Upper lobe of left lung (tissue), 6 donors: ENCODE measurements around the gene KLHL29. TPM values are rescaled to one million over a fixed set of nuclear protein-coding genes. Genes with fewer than 3 reads are reported as not detected.

Experiments
- ATAC-seq, 2 donors: fragments of 200-7000 bp; cut with Tn5 transposase; one replicate each; pipeline ENCODE4 v1.9.1; 2022; ENCODE audit warnings: mild to moderate bottlenecking in 2 of 2, moderate library complexity in 2 of 2; ENCODE audit not compliant: low FRiP score in 2 of 2
- DNase-seq, 2 donors: peaks; one replicate each; pipeline ENCODE4 v3.0.0-alpha.2; 2019 to 2020
- H3K27ac ChIP-seq, 4 donors: fragments of 200-600 bp; sonication (generic); one replicate each; pipeline ENCODE4 v1.5.1; 2016 to 2019
- H3K27me3 ChIP-seq, 4 donors: fragments of 200-600 bp; sonication (generic); one replicate each; pipeline ENCODE4 v1.5.1; 2017 to 2019
- H3K36me3 ChIP-seq, 4 donors: fragments of 200-600 bp; sonication (generic); one replicate each; pipeline ENCODE4 v1.5.1; 2016 to 2019
- H3K4me1 ChIP-seq, 4 donors: fragments of 200-600 bp; sonication (generic); one replicate each; pipeline ENCODE4 v1.5.1; 2018 to 2019
- H3K4me3 ChIP-seq, 4 donors: fragments of 200-600 bp; sonication (generic); one replicate each; pipeline ENCODE4 v1.5.1; 2017 to 2019; ENCODE audit warnings: mild to moderate bottlenecking in 2 of 4, moderate library complexity in 1 of 4
- H3K9me3 ChIP-seq, 4 donors: fragments of 200-600 bp; sonication (generic); one replicate each; pipeline ENCODE4 v1.5.1; 2018 to 2019
- CTCF ChIP-seq, 6 experiments: fragments of 450-650 bp in 4 of 6; fragments of 200-600 bp in 2 of 6; sonication (generic) in 2 of 6; IDR thresholded peaks; one replicate each; pipeline ENCODE4 v1.5.1; 2016 to 2019; ENCODE audit warnings: antibody characterized with exemption in 6 of 6
- EP300 ChIP-seq, 4 donors: sonication (generic); formaldehyde crosslinking; IDR thresholded peaks; one replicate each; pipeline ENCODE4 v1.5.1; 2017; ENCODE audit warnings: antibody characterized with exemption in 4 of 4, control low read depth in 2 of 4
- POLR2A ChIP-seq, 4 donors: fragments of 450-650 bp; IDR thresholded peaks; one replicate each; pipeline ENCODE4 v1.5.1; 2016 to 2017; ENCODE audit warnings: antibody characterized with exemption in 4 of 4, mild to moderate bottlenecking in 2 of 4
- POLR2AphosphoS5 ChIP-seq, 2 donors: sonication (generic); formaldehyde crosslinking; IDR thresholded peaks; one replicate each; pipeline ENCODE4 v1.5.1; 2017; ENCODE audit warnings: antibody characterized with exemption in 2 of 2
- whole genome bisulfite sequencing, 2 donors: methylation state at CpG; one replicate each; pipeline ENCODE4 v1.1.5; 2017 to 2018; 5-methylcytosine and 5-hydroxymethylcytosine counted together
- total RNA-seq, 6 donors: library from RNA; depleted of rRNA in 4 of 6; stranded (reverse); fragments of >200 nt in 4 of 6; gene quantifications; one replicate each; pipeline versions ENCODE4 v1.1.0 to v1.2.1, GENCODE V29; 2016 to 2021
- donor health status: DM: no; HTN: no; CAD: no; lungs with moderate emphysema.
- donor health status: DM: no; HTN: yes; CAD: no; lungs with severe emphysema.

The KLHL29 gene
- total RNA-seq, 6 donors from 2014 or later = 8.6 to 34.4 (median 18.2) TPM

GRCh38 chr2:23469142-23469540, 84.2 kb downstream of the KLHL29 start:
- H3K9me3 ChIP-seq = no peaks in the 10 kb centered on the region
- 86 to 95% methylated on average over 8 to 10 of the region's 10 CpGs for WGBS, 2 donors
- ATAC-seq (no peak), DNase-seq (no peak)
- H3K36me3 ChIP-seq = no peaks in the 10 kb centered on the region
- H3K4me3 ChIP-seq = no peak overlapping the region
- H3K27ac ChIP-seq = no peak overlapping the region
- H3K4me1 ChIP-seq = no peaks in the 10 kb centered on the region
- no peaks in the 10 kb centered on the region for H3K27me3 ChIP-seq
- TF ChIP-seq EP300 (IDR thresholded peaks at IDR 0.05) (no peak), POLR2A (IDR thresholded peaks at IDR 0.05) (no peak), CTCF (IDR thresholded peaks at IDR 0.05) (no peak), POLR2AphosphoS5 (IDR thresholded peaks at IDR 0.05) (no peak)

DNA sequence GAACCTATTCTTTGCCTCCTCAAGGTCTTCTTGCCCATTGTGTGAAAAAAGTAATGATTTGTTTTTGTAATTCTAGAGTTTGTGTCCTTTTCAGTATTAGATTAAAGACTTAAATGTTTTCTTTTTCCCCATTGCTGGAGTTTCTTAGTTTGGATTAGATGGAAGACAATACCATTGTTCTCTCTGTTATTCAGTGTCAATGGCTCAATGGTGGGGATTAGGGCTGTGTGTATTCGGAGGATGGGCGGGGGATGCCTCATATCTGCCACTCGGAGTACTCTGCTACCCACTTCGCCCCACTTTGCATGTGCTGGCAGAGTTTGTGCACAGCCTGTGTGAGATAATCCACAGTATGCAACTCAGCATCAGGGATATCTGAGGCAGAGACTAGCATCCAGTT, 90.1 kb downstream of the KLHL29 start:
- WGBS, 2 donors = 80 to 81% methylated on average over 4 of the region's 4 CpGs

DNA sequence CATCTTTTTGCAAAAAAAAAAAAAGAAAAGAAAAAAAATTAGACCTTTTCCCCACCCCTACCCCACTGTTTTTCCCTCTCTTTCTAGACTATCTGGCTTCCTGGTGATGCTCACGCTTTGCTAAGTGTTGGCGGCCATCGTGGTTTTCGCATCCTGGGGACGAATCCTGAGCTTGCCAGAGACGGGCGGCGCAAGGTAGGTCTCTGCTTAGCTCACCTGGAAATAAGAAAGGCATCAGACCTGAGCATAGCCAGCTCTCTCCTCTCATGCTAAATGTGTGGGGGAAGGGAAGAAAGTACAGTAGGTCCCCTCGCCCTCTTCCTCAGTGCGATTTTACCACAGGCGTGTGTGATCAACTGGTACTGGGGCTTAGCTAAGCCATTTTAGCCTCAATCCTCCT, 90.5 kb downstream of the KLHL29 start:
- no peaks in the 10 kb centered on the region for H3K36me3 ChIP-seq
- no peaks in the 10 kb centered on the region for H3K9me3 ChIP-seq
- no peak for DNase-seq
- 85 to 94% methylated on average over 11 of the region's 11 CpGs for WGBS, 2 donors
- ATAC-seq = no peak
- no peak overlapping the region for H3K27ac ChIP-seq
- no peak overlapping the region for H3K4me3 ChIP-seq
- TF ChIP-seq POLR2AphosphoS5 (IDR thresholded peaks at IDR 0.05) (no peak), POLR2A (IDR thresholded peaks at IDR 0.05) (no peak), CTCF (IDR thresholded peaks at IDR 0.05) (no peak), EP300 (IDR thresholded peaks at IDR 0.05) (no peak)
- no peaks in the 10 kb centered on the region for H3K27me3 ChIP-seq
- H3K4me1 ChIP-seq = no peaks in the 10 kb centered on the region

More for the DNA sequence above, 90.1 kb downstream of the KLHL29 start:
- Histone ChIP-seq H3K4me3 (no peak overlapping the region), H3K27me3 (no peaks in the 10 kb centered on the region), H3K27ac (no peak overlapping the region), H3K9me3 (no peaks in the 10 kb centered on the region), H3K36me3 (no peaks in the 10 kb centered on the region), H3K4me1 (no peaks in the 10 kb centered on the region)
- no peak for TF ChIP-seq POLR2AphosphoS5 (IDR thresholded peaks at IDR 0.05)
- TF ChIP-seq POLR2A (IDR thresholded peaks at IDR 0.05) = no peak
- no peak for TF ChIP-seq EP300 (IDR thresholded peaks at IDR 0.05)
- no peak for TF ChIP-seq CTCF (IDR thresholded peaks at IDR 0.05)
- no peak for ATAC-seq
- no peak for DNase-seq

DNA sequence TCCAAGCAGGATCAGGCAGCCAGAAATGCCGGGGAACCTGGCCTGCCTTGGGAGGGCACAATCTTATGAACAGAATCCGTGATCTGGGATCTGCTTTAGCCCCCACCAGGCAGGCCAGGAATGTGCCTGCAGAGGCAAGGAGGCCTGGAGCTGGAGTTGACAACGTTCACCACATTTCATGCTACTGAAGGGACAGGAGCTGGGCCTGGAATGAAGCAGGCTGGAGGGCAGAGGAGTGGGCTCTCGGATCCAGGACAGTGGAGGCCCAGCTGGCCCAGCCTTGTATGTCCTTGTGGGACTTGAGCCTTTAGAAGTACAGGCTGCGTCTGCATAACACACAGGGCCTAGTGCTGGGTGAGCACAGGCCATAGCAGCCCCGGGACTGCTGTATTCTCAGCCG, 91.8 kb downstream of the KLHL29 start:
- no peak overlapping the region for H3K27ac ChIP-seq
- no peaks in the 10 kb centered on the region for H3K9me3 ChIP-seq
- DNase-seq = no peak
- no peaks in the 10 kb centered on the region for H3K27me3 ChIP-seq
- TF ChIP-seq CTCF (IDR thresholded peaks at IDR 0.05) (no peak), POLR2A (IDR thresholded peaks at IDR 0.05) (no peak), POLR2AphosphoS5 (IDR thresholded peaks at IDR 0.05) (no peak), EP300 (IDR thresholded peaks at IDR 0.05) (no peak)
- 84 to 95% methylated on average over 3 to 7 of the region's 7 CpGs for WGBS, 2 donors
- H3K4me1 ChIP-seq = no peaks in the 10 kb centered on the region
- H3K36me3 ChIP-seq = no peaks in the 10 kb centered on the region
- no peak overlapping the region for H3K4me3 ChIP-seq
- ATAC-seq = no peak

- TF ChIP-seq EP300 (IDR thresholded peaks at IDR 0.05) (no peak), CTCF (IDR thresholded peaks at IDR 0.05) (no peak), POLR2A (IDR thresholded peaks at IDR 0.05) (no peak), POLR2AphosphoS5 (IDR thresholded peaks at IDR 0.05) (no peak)
- WGBS, 2 donors = 94 to 96% methylated on average over 9 to 11 of the region's 11 CpGs
- DNase-seq = no peak
Measured at GRCh38 chr2:23477392-23477791, 92.4 kb downstream of the KLHL29 start.

More at GRCh38 chr2:23477392-23477791, 92.4 kb downstream of the KLHL29 start:
- Histone ChIP-seq H3K27me3 (no peaks in the 10 kb centered on the region), H3K36me3 (no peaks in the 10 kb centered on the region), H3K27ac (no peak overlapping the region), H3K9me3 (no peaks in the 10 kb centered on the region), H3K4me3 (no peak overlapping the region), H3K4me1 (no peaks in the 10 kb centered on the region)
- no peak for ATAC-seq
